HuH-7 (cell line): ENCODE results near the gene PMM1.
A peak's percentile ranks its signal among the peaks of the same experiment; 100 is the strongest.
"Not testable (repeated sequence)": the region's sequence is repeated elsewhere in the genome, so short reads cannot be mapped to it uniquely, and the experiment has no call there.

Source experiments
- DNase-seq: peaks from one replicate; pipeline ENCODE4 v3.0.0; 2011; ENCODE audit warnings: low spot score

PMM1 gene

DNA sequence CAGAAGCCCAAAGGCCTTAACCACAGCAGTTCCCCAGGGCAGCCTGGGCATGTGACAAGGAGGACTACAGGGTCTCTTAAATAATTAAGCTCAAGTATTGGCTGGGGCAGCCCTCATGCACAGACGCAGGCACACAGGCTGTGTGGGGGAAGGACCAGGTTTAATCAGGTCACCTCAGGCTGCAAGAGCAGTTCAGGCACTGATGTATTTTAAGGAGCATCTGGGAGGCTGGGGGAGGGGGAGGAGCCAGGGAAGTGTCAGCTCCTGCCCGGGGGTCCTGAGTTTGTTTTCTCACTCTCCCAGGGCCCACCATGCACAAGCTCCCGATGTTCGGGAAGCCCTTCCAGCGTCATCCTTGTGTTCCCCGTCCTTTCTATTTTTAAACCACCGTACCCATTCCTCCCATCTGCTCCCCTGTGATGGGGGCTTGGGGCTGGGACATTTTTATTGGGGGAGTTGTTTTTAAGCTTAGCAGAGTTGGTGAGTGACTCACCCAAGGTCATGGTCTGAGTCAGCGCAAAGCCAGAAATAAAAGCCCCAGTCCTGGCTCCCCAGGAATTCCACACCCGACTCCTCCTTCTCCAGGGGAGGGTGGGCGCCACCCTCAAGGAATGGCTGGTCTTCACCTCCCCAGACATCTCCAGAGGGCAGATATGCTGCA is 26.5 kb downstream of the PMM1 start:
- no peak for DNase-seq

DNA sequence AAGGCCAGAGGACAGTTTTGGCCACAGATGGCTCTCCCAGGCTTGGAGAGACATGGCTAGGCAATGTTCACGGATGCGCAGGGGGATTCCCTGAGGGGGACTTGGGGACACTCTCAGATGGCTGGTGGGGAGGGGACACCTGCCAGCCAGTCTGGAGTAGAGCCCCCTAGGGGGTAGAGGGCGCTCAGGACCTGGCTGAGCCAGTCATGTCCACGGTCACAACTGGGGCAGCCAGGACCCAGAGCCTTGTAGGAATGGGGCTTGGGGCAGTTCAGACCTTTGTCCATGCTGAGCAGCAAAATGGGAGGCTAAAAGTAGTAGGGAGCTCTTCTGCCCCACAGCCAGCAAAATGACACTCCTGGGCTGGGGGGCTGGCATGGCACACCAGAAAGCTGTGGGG is 27.2 kb downstream of the PMM1 start:
- no peak for DNase-seq

- no peak for DNase-seq
These were observed 27.9 kb downstream of the PMM1 start for GRCh38 chr22:41561788-41562187.

- DNase-seq, result no peak
These were observed 28.3 kb downstream of the PMM1 start for GRCh38 chr22:41561335-41561734.

GRCh38 chr22:41560095-41560471 is 29.6 kb downstream of the PMM1 start:
- no peak for DNase-seq

GRCh38 chr22:41558241-41558630 is 31.4 kb downstream of the PMM1 start:
- DNase-seq, result not testable (repeated sequence)

DNA sequence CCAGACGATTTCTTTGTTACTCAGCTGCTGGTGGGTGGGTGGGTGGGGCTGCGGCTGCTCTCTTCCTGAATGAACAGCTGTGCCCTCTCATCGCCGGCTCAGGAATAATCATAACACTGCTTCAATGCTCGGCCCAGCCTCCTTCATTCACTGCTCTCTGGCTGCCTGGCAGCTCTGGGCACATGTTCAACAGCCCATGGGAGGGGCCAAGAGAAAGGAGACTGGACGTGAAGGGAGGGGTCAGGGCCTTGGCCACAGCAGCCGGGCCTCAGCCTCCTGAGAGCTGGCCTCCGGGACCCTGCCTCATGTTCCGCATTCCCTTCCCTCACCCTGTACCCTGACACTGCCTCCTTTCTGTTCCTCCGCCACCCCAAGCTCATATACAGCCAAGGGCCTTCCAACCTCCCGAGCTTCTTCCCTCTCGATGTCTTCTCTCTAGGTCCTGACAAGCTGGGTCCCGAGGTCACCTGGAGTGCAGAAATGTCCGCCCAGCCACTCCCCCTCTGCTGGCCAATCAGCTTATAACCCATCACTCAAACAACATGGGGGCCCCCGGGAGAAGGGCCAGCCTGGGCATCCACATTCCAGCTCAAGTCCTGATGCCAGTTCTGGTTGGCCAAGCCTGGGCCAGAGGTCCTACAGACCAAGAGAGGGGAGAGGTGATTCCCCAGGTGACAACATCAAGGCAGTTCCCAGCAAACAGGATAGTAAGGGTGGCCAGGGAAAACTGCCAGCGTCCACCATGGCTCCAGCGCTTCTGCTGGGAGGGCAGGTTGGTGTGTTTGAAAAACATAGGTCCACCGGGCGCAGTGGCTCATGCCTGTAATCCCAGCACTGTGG is 32.0 kb downstream of the PMM1 start:
- no peak for DNase-seq

DNA sequence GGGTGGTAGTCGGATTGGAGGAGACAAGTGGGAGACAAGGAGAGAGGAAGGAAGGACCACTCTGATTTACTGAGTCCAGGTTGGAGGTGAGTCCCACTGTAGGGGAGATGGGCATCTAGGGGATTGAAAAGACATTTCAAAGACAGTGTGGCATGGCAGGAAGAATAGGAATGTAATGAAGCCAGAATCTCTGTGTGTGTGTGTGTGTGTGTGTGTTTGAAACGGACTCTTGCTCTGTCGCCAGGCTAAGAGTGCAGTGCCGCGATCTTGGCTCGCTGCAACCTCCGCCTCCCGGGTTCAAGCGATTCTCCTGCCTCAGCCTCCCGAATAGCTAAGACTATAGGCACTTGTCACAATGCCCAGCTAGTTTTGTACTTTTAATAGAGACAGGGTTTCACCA is 33.1 kb downstream of the PMM1 start:
- no peak for DNase-seq

GRCh38 chr22:41555325-41555982 is 34.2 kb downstream of the PMM1 start:
- no peak for DNase-seq

DNA sequence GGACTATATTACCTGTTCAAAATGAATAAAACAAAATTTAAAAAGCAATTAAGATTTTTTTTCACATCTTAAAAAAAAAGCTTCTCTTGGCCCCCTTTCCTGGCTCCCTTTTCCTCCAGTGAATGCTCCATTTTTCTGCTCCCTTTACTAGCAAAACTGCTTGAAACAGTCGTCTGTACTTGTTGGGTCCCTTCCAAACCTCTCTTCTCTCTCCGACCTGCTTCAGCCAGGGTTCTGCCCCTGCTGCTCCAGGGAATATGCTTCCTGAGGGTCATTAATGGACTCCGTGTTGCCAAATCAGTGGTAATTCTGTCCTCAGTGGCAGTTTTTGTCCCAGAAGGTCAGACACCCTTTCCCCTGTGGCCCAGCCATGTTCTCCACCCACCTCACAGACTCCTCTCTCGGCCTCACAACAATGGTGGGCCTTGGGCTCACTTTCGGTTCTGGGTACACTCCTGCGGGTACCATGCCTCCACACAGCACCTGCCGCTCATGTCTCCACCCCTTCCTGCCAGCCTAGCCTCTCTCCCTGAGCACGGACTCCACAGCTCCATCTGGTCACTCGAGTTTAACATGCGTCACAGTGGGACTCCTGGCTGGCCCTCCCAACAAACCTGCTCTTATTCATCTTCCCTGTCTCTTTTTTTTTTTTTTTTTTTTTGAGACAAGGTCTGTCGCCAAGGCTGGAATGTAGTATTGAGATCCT is 37.6 kb downstream of the PMM1 start:
- no peak for DNase-seq

DNA sequence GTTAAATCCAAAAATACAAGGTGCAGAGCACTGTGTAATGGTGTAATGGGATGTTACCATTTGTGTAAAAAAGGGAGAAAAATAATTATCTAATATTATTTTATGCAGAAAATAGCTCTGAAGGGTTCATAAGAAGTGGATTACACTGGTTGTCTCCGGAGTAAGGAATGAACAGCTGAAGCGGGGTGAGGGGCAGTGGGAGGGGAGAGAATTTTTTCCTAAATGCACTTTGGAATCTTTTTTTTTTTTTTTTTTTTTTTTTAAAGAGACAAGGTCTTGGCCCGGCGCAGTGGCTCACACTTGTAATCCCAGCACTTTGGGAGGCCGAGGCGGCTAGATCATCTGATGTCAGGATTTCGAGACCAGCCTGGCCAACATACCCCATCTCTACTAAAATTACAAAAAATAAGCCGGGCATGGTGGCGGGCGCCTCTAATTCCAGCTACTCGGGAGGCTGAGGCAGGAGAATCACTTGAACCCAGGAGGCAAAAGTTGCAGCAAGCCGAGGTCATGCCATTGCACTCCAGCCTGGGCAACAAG is 38.6 kb downstream of the PMM1 start:
- DNase-seq, result no peak

DNA sequence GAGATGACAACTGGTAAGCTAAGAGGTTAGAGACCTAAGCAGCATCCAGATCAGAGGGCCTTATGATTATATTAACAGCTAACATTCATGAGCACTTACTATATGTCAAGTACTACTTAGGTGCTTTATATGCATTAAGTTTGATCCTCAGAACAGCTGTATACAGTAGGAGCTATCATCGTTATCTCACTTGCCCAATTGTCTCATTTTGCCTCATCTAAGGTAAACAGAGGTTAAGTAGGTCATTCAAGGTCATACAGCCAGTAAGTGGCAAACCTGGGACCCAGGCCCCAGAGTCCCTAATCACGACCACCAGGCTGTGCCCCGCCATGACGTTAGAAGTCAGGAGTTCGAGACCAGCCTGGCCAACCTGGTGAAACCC is 40.8 kb downstream of the PMM1 start:
- no peak for DNase-seq

DNA sequence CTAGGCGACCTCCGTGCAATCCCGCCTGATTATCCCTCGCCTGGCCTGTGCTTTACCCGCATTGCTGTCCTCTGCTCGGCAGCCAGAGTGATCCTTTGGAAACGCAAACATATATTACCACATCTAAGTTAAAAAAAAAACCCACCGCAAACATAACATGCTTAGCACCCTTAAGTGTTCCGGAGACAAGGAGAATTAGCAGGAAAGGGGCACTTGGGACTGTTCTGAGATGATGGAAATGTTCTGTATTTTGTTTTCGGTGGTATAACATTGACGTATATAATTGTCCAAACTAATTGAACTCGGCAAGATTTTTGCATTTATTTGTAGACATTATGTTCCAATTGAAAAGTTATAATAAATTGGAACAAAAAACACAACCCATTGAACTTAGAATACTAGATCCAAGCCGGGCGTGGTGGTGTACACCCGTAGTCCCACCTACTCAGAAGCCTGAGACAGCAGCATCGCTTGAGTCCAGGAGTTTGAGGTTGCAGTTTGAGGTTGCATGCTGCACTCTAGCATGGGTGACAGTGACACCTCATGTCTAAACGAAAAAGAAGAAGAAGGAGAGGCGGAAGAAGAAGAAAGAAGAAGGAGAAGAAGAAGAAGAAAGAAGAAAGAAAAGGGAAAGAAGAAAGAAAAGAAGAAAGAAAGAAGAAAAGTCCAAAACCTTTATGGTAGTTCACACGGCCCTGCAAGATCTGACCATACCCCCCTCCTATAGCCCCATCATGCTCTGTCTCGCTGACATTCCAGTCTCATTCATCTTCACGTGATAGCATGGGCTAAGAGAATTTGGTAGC is 44.8 kb downstream of the PMM1 start:
- DNase-seq, result no peak

DNA sequence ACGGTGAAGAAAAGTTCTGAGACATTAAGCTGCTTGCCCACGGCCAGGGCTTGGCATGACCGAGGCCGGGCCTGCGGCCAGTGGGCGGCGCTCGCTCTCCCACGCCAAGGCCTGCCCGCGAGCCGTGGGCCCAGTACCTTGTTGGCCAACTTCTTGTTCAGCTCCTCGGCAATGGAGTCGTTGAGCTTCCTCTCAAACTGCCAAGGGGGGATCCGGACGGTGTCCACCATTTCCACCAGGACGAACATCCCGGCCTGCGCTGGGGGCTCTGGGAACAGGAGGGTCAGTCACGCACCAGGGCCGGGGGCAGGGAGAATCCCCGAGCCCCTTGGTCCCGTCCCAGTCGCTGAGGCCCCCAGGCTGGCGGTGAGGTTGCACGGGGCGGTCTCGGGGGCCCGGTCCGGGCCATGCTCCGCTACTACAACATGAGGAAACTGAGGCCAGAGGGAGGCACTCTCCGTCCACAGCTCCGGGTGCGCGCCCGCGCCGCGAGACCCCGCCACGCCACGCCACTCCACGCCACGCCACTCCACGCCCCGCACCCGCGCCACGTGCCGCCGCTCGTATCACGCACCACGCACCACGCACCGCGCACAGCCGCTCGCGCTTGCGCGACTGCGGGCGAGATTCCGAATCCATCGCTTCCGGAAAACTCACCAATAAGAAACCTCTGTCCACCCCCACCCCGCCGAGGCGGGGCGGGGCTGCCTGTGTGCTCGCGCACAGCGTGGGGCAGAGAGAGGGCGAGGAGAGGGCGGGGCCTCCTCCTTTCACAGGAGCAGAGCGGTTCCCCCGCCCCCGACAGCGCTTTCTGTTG is 45.6 kb downstream of the PMM1 start, which contains the start of gene POLR3H:
Gene POLR3H (minus strand): TSS at position 617 of the 817 bp plus-strand sequence. CDS start 369 bp downstream, at position 248.
- peak; percentile 98 for DNase-seq

- DNase-seq, result no peak
These were observed 47.4 kb downstream of the PMM1 start for GRCh38 chr22:41542224-41542623.

GRCh38 chr22:41541484-41541883 is 48.2 kb downstream of the PMM1 start:
- DNase-seq, result no peak

DNA sequence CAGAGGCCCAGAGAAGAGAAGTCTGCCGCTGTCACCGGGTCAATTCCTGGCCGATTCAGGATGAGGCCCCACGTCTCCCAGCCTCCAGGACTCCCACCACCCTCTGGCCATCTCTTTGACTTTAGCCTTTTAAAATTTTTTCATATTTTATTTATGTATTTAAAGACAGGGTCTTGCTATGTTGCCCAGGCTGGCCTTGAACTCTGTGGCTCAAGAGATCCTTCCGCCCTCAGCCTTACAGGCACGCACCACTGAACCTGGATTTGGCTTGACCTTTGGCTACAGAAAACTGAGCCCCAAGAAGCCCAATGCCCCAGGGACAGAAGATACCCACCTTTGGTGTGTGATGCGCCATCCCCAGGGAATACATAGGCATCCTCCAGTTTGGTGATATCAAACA is 49.3 kb downstream of the PMM1 start:
- no peak for DNase-seq

DNA sequence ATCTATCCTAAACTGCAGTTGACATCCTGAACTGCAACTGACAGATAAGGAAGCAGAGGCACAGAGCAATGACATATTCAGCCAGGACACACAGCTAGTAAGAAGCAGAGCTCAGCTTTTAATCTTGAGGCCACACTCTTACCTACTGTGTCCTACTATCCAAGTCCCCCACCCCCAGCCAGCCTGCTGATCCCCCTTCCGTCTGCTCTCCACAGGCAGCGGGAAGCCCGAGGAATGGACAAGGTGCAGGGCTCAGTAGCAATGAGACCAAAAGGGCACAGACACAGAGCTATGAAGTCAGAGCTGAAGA is 49.7 kb downstream of the PMM1 start:
- DNase-seq, result no peak

DNA sequence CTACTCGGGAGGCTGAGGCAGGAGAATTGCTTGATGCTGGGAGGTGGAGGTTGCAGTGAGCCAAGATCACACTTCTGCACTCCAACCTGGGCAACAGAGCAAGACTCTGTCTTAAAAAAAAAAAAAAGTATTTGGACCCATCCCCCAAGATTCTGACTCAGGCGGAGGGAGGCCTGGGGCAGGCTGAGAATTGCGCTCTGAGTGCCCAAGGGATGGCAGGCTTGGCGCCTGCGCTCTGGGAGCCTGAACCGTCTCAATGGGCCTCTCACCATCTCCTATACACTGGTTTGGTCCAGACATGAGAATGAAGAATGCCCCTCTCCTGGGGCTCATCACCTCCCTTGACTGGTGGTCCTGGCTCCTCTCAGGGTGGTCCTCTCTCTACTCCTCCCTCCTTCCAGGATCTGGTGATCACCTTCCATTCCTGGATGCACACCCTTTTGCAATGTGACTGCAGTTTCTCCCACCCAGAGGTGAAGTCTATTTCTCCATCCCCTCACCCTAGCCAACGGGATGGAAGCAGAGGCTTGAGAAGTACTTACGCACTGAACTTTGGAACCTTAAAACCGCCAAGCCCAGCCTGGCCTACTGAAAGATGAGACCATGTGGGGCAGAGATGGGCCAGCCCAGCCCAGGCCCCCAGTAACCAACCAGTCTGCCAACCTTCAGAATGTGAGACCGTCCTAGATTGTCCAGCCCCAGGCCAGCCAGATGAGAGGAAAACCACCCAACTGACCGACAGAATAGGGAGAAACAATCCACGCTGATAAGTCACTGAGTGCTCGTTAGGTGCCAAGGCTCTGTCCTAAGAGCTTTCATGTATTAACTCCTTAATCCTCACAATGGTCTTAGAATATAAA is 50.3 kb downstream of the PMM1 start:
- no peak for DNase-seq

GRCh38 chr22:41538583-41538982 is 51.1 kb downstream of the PMM1 start:
- no peak for DNase-seq
